K562 (cell line): ENCODE results near the gene BRWD1. TPM values are rescaled to one million over a fixed set of nuclear protein-coding genes. Genes with fewer than 3 reads are reported as not detected.

Experiments
- CBX8 ChIP-seq: fragments of 200-600 bp; sonication (generic); IDR thresholded peaks from 2 replicates; pipeline ENCODE4 v1.6.1; 2012; ENCODE audit warnings: borderline replicate concordance, mixed run types, low read depth, mild to moderate bottlenecking, moderate library complexity, mixed read lengths, low read length, control low read depth, inconsistent platforms; ENCODE audit not compliant: poor library complexity, severe bottlenecking; ENCODE audit errors: extremely low read depth
- CSDE1 ChIP-seq, 2 experiments: fragments of 450-650 bp; IDR thresholded peaks; 2 replicates each; pipeline ENCODE4 v1.6.1; 2016; ENCODE audit warnings: mild to moderate bottlenecking in 1 of 2
- ETV1 ChIP-seq: fragments of 450-650 bp; conservative IDR thresholded peaks from 2 replicates; pipeline ENCODE4 v1.6.1; 2016; ENCODE audit warnings: missing genetic modification characterization, control low read depth, low read depth, missing compliant biosample characterization
- ETV5 ChIP-seq: sonication (generic); formaldehyde crosslinking; IDR thresholded peaks from 2 replicates; pipeline ENCODE4 v1.4.0; 2020; ENCODE audit warnings: low read depth, mild to moderate bottlenecking, missing genetic modification reagents
- JUND ChIP-seq, 2 experiments: IDR thresholded peaks; 2 replicates in 1 of 2; 3 replicates in 1 of 2; pipeline ENCODE4 v1.6.1; 2011; ENCODE audit warnings: borderline replicate concordance in 2 of 2, low read depth in 2 of 2, low read length in 2 of 2, improper control_type of control experiment in 1 of 2, missing biosample characterization in 1 of 2, missing genetic modification characterization in 1 of 2, missing genetic modification reagents in 1 of 2
- MLLT1 ChIP-seq, 2 experiments: fragments of 450-650 bp; IDR thresholded peaks; 2 replicates each; pipeline ENCODE4 v1.6.1; 2016
- NFIC ChIP-seq: fragments of 450-650 bp; IDR thresholded peaks from 2 replicates; pipeline ENCODE4 v1.6.1; 2017; ENCODE audit warnings: mild to moderate bottlenecking, inconsistent platforms
- NRF1 ChIP-seq, 2 experiments: fragments of 450-650 bp; IDR thresholded peaks in 1 of 2; conservative IDR thresholded peaks in 1 of 2; 2 replicates each; pipeline ENCODE4 v1.6.1; 2014; ENCODE audit warnings: mild to moderate bottlenecking in 2 of 2
- RBM14 ChIP-seq: fragments of 200-400 bp; formaldehyde crosslinking; IDR thresholded peaks from 2 replicates; pipeline ENCODE4 v1.6.1; 2018; ENCODE audit warnings: low read depth, mild to moderate bottlenecking, low read length, moderate library complexity, borderline replicate concordance; ENCODE audit not compliant: insufficient read depth
- SAFB ChIP-seq: fragments of 200-400 bp; formaldehyde crosslinking; IDR thresholded peaks from 2 replicates; pipeline ENCODE4 v1.6.1; 2017; ENCODE audit warnings: low read depth, low read length, borderline replicate concordance
- SFPQ ChIP-seq: fragments of 200-400 bp; formaldehyde crosslinking; IDR thresholded peaks from 2 replicates; pipeline ENCODE4 v1.6.1; 2017; ENCODE audit warnings: mild to moderate bottlenecking, low read depth, low read length, moderate library complexity
- SMARCA4 ChIP-seq: fragments of 450-650 bp; IDR thresholded peaks from 2 replicates; pipeline ENCODE4 v1.6.1; 2016
- TAF15 ChIP-seq: fragments of 200-400 bp; formaldehyde crosslinking; IDR thresholded peaks from 2 replicates; pipeline ENCODE4 v1.6.1; 2017; ENCODE audit warnings: mild to moderate bottlenecking, low read depth, low read length, moderate library complexity
- THAP12 ChIP-seq: fragments of 250-450 bp; sonication (Bioruptor Pico); IDR thresholded peaks from 2 replicates; pipeline ENCODE4 v1.9.0; 2021; ENCODE audit warnings: mild to moderate bottlenecking, inconsistent platforms
- THAP7 ChIP-seq: fragments of 250-450 bp; sonication (Bioruptor Pico); IDR thresholded peaks from 2 replicates; pipeline ENCODE4 v1.5.0; 2021
- TSC22D4 ChIP-seq: fragments of 450-650 bp; IDR thresholded peaks from 2 replicates; pipeline ENCODE4 v1.6.1; 2016; ENCODE audit warnings: missing genetic modification characterization, missing biosample characterization, control low read depth
- XRCC5 ChIP-seq: fragments of 200-400 bp; formaldehyde crosslinking; IDR thresholded peaks from 2 replicates; pipeline ENCODE4 v1.6.1; 2017; ENCODE audit warnings: low read depth, mild to moderate bottlenecking, low read length
- YBX1 ChIP-seq: fragments of 450-650 bp; IDR thresholded peaks from 2 replicates; pipeline ENCODE4 v1.7.1; 2016; ENCODE audit warnings: mild to moderate bottlenecking
- ZNF24 ChIP-seq: fragments of 450-650 bp; IDR thresholded peaks from 2 replicates; pipeline ENCODE4 v1.6.1; 2016
- ZNF347 ChIP-seq: fragments of 450-650 bp; formaldehyde crosslinking; IDR thresholded peaks from 2 replicates; pipeline ENCODE4 v1.4.0; 2020; ENCODE audit warnings: low read depth, mild to moderate bottlenecking, moderate library complexity
- polyA plus RNA-seq, 8 experiments: library from polyadenylated mRNA; depleted of rRNA in 4 of 8; stranded (reverse) in 5 of 8; unstranded in 3 of 8; fragments of >200 nt; fragmentation: Nextera tagmentation in 2 of 8; fragmentation: Illumina TruSeq in 1 of 8; extraction: Ambion mirVana in 2 of 8; extraction: Trizol in 1 of 8; gene quantifications; 2 replicates each; pipeline versions ENCODE4 v1.2.1 to v1.2.3, GENCODE V29; 2011 to 2014; ENCODE audit warnings: inconsistent platforms in 1 of 8, missing spikeins in 1 of 8
- total RNA-seq, 7 experiments: library from RNA; depleted of rRNA in 6 of 7; stranded (reverse); fragments of >200 nt in 6 of 7; fragmentation: Illumina TruSeq in 2 of 7; extraction: Trizol in 2 of 7; gene quantifications; 2 replicates each; pipeline versions ENCODE4 v1.2.1 to v1.2.3, GENCODE V29; 2011 to 2021; ENCODE audit warnings: low replicate concordance in 1 of 7

Gene BRWD1
- total and polyA plus RNA-seq, 9 of the 15 experiments (the other 6 are each of a cell fraction or from before 2014, with no cell fraction given), result 10.1 to 60.2 (median 34.1) TPM

- TF ChIP-seq SFPQ (no peak), ETV5 (CRISPR knock-in tag) (peak; percentile 33; the same call in 1 of the 2 replicates), NFIC (no peak), THAP7 (CRISPR knock-in tag) (no peak), ETV1 (tag) (no peak), SAFB (0 out of 2 replicates have a peak, but pooled peaks have one; percentile 47), YBX1 (no peak), TAF15 (no peak), SMARCA4 (0 out of 2 replicates have a peak, but pooled peaks have one; percentile 1), JUND (IDR thresholded peaks at IDR 0.05; ENCODE audit: borderline replicate concordance, low read depth, low read length) (0 out of 2 replicates have a peak, but pooled peaks have one; percentile 16), JUND (tag; IDR thresholded peaks at IDR 0.05; ENCODE audit: borderline replicate concordance, low read depth, low read length) (no peak; the same call in 2 of the 3 replicates), CSDE1 (IDR thresholded peaks at IDR 0.05) (no peak), ZNF24 (peak; percentile 48; the same call in 1 of the 2 replicates), MLLT1 (IDR thresholded peaks at IDR 0.05) (peak in 1 of 2 experiments; percentile 81; a peak in 2 of 4 replicates), RBM14 (no peak), TSC22D4 (tag) (no peak), CBX8 (no peak), XRCC5 (no peak), ZNF347 (CRISPR knock-in tag) (no peak), THAP12 (CRISPR knock-in tag) (peak; percentile 95), NRF1 (conservative IDR thresholded peaks at IDR 0.05 in 1 of 2, IDR thresholded peaks at IDR 0.05 in 1 of 2) (no peak)
Measured at GRCh38 chr21:39348355-39349210, 35.2 kb upstream of the BRWD1 start, which contains the start of gene HMGN1 (continued).
